HEK293T (cell line): ENCODE measurements around the gene ARL13A.

ENCODE experiments used
- CTCF ChIA-PET: fragments of 350-600 bp; formaldehyde crosslinking; extraction: SDS; loops from one replicate; lab custom pipeline; 2021; ENCODE audit warnings: antibody characterized with exemption, inconsistent platforms; lab: Yijun Ruan, JAX
- POLR2A ChIA-PET: fragments of 350-600 bp; formaldehyde crosslinking; extraction: SDS; loops from one replicate; lab custom pipeline; 2020; ENCODE audit warnings: antibody characterized with exemption, inconsistent platforms; lab: Yijun Ruan, JAX
- DNase-seq: peaks from one replicate; pipeline ENCODE4 v3.0.0; 2012; ENCODE audit warnings: mixed read lengths; ENCODE audit errors: extremely low spot score
- ARNT ChIP-seq: fragments of 450-650 bp; IDR thresholded peaks from 2 replicates; pipeline ENCODE4 v1.6.1; 2017; ENCODE audit warnings: mild to moderate bottlenecking
- BHLHE40 ChIP-seq: fragments of 450-650 bp; IDR thresholded peaks from 2 replicates; pipeline ENCODE4 v1.6.1; 2016; ENCODE audit warnings: mild to moderate bottlenecking, moderate library complexity, borderline replicate concordance
- CTBP1 ChIP-seq: fragments of 450-650 bp; IDR thresholded peaks from 2 replicates; pipeline ENCODE4 v1.6.1; 2016; ENCODE audit warnings: borderline replicate concordance
- ELF4 ChIP-seq: fragments of 450-650 bp; IDR thresholded peaks from 2 replicates; pipeline ENCODE4 v1.6.1; 2017; ENCODE audit warnings: antibody characterized with exemption
- FOXA1 ChIP-seq: fragments of 450-650 bp; IDR thresholded peaks from 2 replicates; pipeline ENCODE4 v1.6.1; 2016; ENCODE audit warnings: mild to moderate bottlenecking
- FOXK2 ChIP-seq: fragments of 450-650 bp; IDR thresholded peaks from 2 replicates; pipeline ENCODE4 v1.6.1; 2016; ENCODE audit warnings: mild to moderate bottlenecking
- FOXM1 ChIP-seq: fragments of 450-650 bp; IDR thresholded peaks from 2 replicates; pipeline ENCODE4 v1.6.1; 2017; ENCODE audit warnings: mild to moderate bottlenecking, borderline replicate concordance
- HDGF ChIP-seq: fragments of 450-650 bp; IDR thresholded peaks from 2 replicates; pipeline ENCODE4 v1.6.1; 2017; ENCODE audit warnings: antibody characterized with exemption, borderline replicate concordance
- L3MBTL2 ChIP-seq: fragments of 450-650 bp; conservative IDR thresholded peaks from 2 replicates; pipeline ENCODE4 v1.6.1; 2016; ENCODE audit warnings: mild to moderate bottlenecking
- LEF1 ChIP-seq: fragments of 450-650 bp; IDR thresholded peaks from 2 replicates; pipeline ENCODE4 v1.6.1; 2017; ENCODE audit warnings: mild to moderate bottlenecking, borderline replicate concordance
- NFRKB ChIP-seq: fragments of 450-650 bp; IDR thresholded peaks from 2 replicates; pipeline ENCODE4 v1.6.1; 2016; ENCODE audit warnings: mild to moderate bottlenecking, moderate library complexity
- PKNOX1 ChIP-seq: fragments of 450-650 bp; IDR thresholded peaks from 2 replicates; pipeline ENCODE4 v1.6.1; 2016
- SP1 ChIP-seq: fragments of 450-650 bp; IDR thresholded peaks from 2 replicates; pipeline ENCODE4 v1.6.1; 2017
- SUZ12 ChIP-seq: fragments of 450-650 bp; IDR thresholded peaks from 2 replicates; pipeline ENCODE4 v1.6.1; 2016; ENCODE audit warnings: mild to moderate bottlenecking
- TARDBP ChIP-seq: fragments of 450-650 bp; IDR thresholded peaks from 2 replicates; pipeline ENCODE4 v1.6.1; 2016
- ZNF384 ChIP-seq: fragments of 450-650 bp; IDR thresholded peaks from 2 replicates; pipeline ENCODE4 v1.6.1; 2016

The ARL13A gene

GRCh38 chrX:100964362-100964761 lies 5.1 kb upstream of the ARL13A start:
- POLR2A ChIA-PET = no interaction called here
- DNase-seq = no peak
- TF ChIP-seq ELF4 (no peak), CTBP1 (no peak), NFRKB (no peak), SUZ12 (no peak), ARNT (no peak), BHLHE40 (no peak), L3MBTL2 (no peak), FOXK2 (no peak), HDGF (no peak), FOXA1 (no peak), PKNOX1 (no peak), LEF1 (no peak), ZNF384 (no peak), FOXM1 (no peak), TARDBP (no peak)
- CTCF ChIA-PET = no interaction called here

GRCh38 chrX:100969936-100970335 lies 428 bp downstream of the ARL13A start:
- ChIA-PET CTCF (no interaction called here), POLR2A (no interaction called here)
- no peak for DNase-seq
- TF ChIP-seq LEF1 = no peak
- no peak for TF ChIP-seq ZNF384
- no peak for TF ChIP-seq CTBP1
- TF ChIP-seq ARNT = no peak
- no peak for TF ChIP-seq PKNOX1

GRCh38 chrX:100973411-100973810 lies 3.9 kb downstream of the ARL13A start:
- no peak for DNase-seq
- ChIA-PET CTCF (no interaction called here), POLR2A (no interaction called here)
- no peak for TF ChIP-seq L3MBTL2
- TF ChIP-seq CTBP1 = no peak
- no peak for TF ChIP-seq FOXM1
- TF ChIP-seq TARDBP = no peak
- TF ChIP-seq PKNOX1 = no peak
- no peak for TF ChIP-seq ELF4
- no peak for TF ChIP-seq FOXK2
- no peak for TF ChIP-seq HDGF
- TF ChIP-seq FOXA1 = no peak
- no peak for TF ChIP-seq SP1
- no peak for TF ChIP-seq ZNF384
- no peak for TF ChIP-seq LEF1
- TF ChIP-seq NFRKB = no peak
- no peak for TF ChIP-seq SUZ12

- POLR2A ChIA-PET = no interaction called here
- TF ChIP-seq BHLHE40 = no peak
- no peak for TF ChIP-seq CTBP1
- TF ChIP-seq ARNT = no peak
- no peak for TF ChIP-seq L3MBTL2
- no peak for TF ChIP-seq HDGF
- no peak for TF ChIP-seq LEF1
- CTCF ChIA-PET = no interaction called here
- no peak for DNase-seq
Measured at GRCh38 chrX:100975212-100975611, 5.7 kb downstream of the ARL13A start.

- TF ChIP-seq CTBP1 = no peak
- TF ChIP-seq NFRKB = no peak
- TF ChIP-seq PKNOX1 = no peak
- TF ChIP-seq SUZ12 = no peak
- TF ChIP-seq ELF4 = no peak
- no peak for TF ChIP-seq HDGF
- TF ChIP-seq BHLHE40 = no peak
- no peak for TF ChIP-seq FOXA1
- no peak for TF ChIP-seq ZNF384
- no peak for TF ChIP-seq ARNT
- no peak for TF ChIP-seq L3MBTL2
- TF ChIP-seq LEF1 = no peak
- TF ChIP-seq FOXK2 = no peak
- no peak for TF ChIP-seq TARDBP
- TF ChIP-seq SP1 = no peak
- TF ChIP-seq FOXM1 = no peak
- ChIA-PET CTCF (no interaction called here), POLR2A (no interaction called here)
- DNase-seq = no peak
Measured at GRCh38 chrX:100976211-100976610, 6.7 kb downstream of the ARL13A start.

- DNase-seq = no peak
- TF ChIP-seq SUZ12 (no peak), FOXA1 (no peak), ELF4 (no peak), PKNOX1 (no peak), TARDBP (no peak), LEF1 (no peak)
- CTCF ChIA-PET = no interaction called here
- POLR2A ChIA-PET = no interaction called here
Measured at GRCh38 chrX:100979881-100980607, 10.5 kb downstream of the ARL13A start.
